ENCODE measurements around the gene KLK2. TPM values are rescaled to one million over a fixed set of nuclear protein-coding genes. Genes with fewer than 3 reads are reported as not detected.

The KLK2 gene
- total RNA-seq, 1 experiment from 2014 or later: not detected

- Histone ChIP-seq H3K4me2 (ENCODE audit: low read length) (no peak overlapping the region; the same call in 1 of the 2 replicates), H3K27ac (ENCODE audit: low read length) (no peak overlapping the region), H3K9me2 (replicated peaks; ENCODE audit: low read length) (no peaks in the 10 kb centered on the region), H3K9ac (ENCODE audit: low read length) (no peak overlapping the region), H3K79me2 (ENCODE audit: low read length) (no peaks in the 10 kb centered on the region), H3K4me3 (ENCODE audit: low read length) (no peak overlapping the region), H3K36me3 (ENCODE audit: low read depth, low read length) (no peaks in the 10 kb centered on the region), H3K27me3 (ENCODE audit: low read length) (no peaks in the 10 kb centered on the region), H4K20me1 (ENCODE audit: low read length) (no peaks in the 10 kb centered on the region), H3F3A (ENCODE audit: low read length, unreplicated experiment) (no peaks in the 10 kb centered on the region), H3K4me1 (ENCODE audit: insufficient read depth, low read length) (peaks cover 13% of the 10 kb centered on the region), H3K9me3 (ENCODE audit: low read length) (no peaks in the 10 kb centered on the region), H2AFZ (ENCODE audit: low read length) (no peak overlapping the region)
- BruUV-seq (replicated peaks): no TSS peak
- TF ChIP-seq EZH2 (IDR thresholded peaks at IDR 0.05; ENCODE audit: low read length, unreplicated experiment) (no peak), EZH2phosphoT487 (IDR thresholded peaks at IDR 0.05; ENCODE audit: borderline replicate concordance, low read length) (no peak)
- TF ChIP-seq, protein P1, sequence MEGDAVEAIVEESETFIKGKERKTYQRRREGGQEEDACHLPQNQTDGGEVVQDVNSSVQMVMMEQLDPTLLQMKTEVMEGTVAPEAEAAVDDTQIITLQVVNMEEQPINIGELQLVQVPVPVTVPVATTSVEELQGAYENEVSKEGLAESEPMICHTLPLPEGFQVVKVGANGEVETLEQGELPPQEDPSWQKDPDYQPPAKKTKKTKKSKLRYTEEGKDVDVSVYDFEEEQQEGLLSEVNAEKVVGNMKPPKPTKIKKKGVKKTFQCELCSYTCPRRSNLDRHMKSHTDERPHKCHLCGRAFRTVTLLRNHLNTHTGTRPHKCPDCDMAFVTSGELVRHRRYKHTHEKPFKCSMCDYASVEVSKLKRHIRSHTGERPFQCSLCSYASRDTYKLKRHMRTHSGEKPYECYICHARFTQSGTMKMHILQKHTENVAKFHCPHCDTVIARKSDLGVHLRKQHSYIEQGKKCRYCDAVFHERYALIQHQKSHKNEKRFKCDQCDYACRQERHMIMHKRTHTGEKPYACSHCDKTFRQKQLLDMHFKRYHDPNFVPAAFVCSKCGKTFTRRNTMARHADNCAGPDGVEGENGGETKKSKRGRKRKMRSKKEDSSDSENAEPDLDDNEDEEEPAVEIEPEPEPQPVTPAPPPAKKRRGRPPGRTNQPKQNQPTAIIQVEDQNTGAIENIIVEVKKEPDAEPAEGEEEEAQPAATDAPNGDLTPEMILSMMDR (conservative IDR thresholded peaks at IDR 0.05; ENCODE audit: low read depth, low read length): no peak
- intact Hi-C loops (cut with micrococcal nuclease): no loop called here
- ATAC-seq: peak; percentile 87
- CTCF ChIA-PET: no interaction called here
- POLR2A ChIA-PET (ENCODE audit: unreplicated experiment): interaction anchor here (0.6 kb wide), 1 partner anchor 376 kb away, joined by 3 read pairs; no protein-coding TSS in a partner anchor
- DNase-seq: peak; percentile 75
Observed at GRCh38 chr19:50896591-50897190, 23.5 kb downstream of the KLK2 start.

GRCh38 chr19:50897191-50897607 lies 24.0 kb downstream of the KLK2 start:
- Histone ChIP-seq H3K4me2 (ENCODE audit: low read length) (no peak overlapping the region; the same call in 1 of the 2 replicates), H2AFZ (ENCODE audit: low read length) (no peak overlapping the region), H3K27me3 (ENCODE audit: low read length) (0 out of 2 replicates have a peak, but pooled peaks cover under 1% of the 10 kb centered on the region), H3K9me2 (replicated peaks; ENCODE audit: low read length) (no peaks in the 10 kb centered on the region), H3K4me3 (ENCODE audit: low read length) (no peak overlapping the region), H4K20me1 (ENCODE audit: low read length) (no peaks in the 10 kb centered on the region), H3K27ac (ENCODE audit: low read length) (no peak overlapping the region), H3K9ac (ENCODE audit: low read length) (no peak overlapping the region), H3K36me3 (ENCODE audit: low read depth, low read length) (no peaks in the 10 kb centered on the region), H3K4me1 (ENCODE audit: insufficient read depth, low read length) (peaks cover 13% of the 10 kb centered on the region), H3K79me2 (ENCODE audit: low read length) (no peaks in the 10 kb centered on the region), H3K9me3 (ENCODE audit: low read length) (no peaks in the 10 kb centered on the region), H3F3A (ENCODE audit: low read length, unreplicated experiment) (no peaks in the 10 kb centered on the region)
- DNase-seq (no peak), ATAC-seq (no peak)
- POLR2A ChIA-PET (ENCODE audit: unreplicated experiment): interaction anchor here (0.6 kb wide), 1 partner anchor 375 kb away, joined by 3 read pairs; no protein-coding TSS in a partner anchor
- TF ChIP-seq, protein P1 (conservative IDR thresholded peaks at IDR 0.05; ENCODE audit: low read depth, low read length): no peak
- TF ChIP-seq EZH2 (IDR thresholded peaks at IDR 0.05; ENCODE audit: low read length, unreplicated experiment) (no peak), EZH2phosphoT487 (IDR thresholded peaks at IDR 0.05; ENCODE audit: borderline replicate concordance, low read length) (no peak)
- intact Hi-C loops (cut with micrococcal nuclease): no loop called here
- CTCF ChIA-PET: no interaction called here
- no TSS peak for BruUV-seq (replicated peaks)

- TF ChIP-seq, protein P1 (conservative IDR thresholded peaks at IDR 0.05; ENCODE audit: low read depth, low read length): peak; percentile 53
- no peak for TF ChIP-seq EZH2 (IDR thresholded peaks at IDR 0.05; ENCODE audit: low read length, unreplicated experiment)
- TF ChIP-seq EZH2phosphoT487 (IDR thresholded peaks at IDR 0.05; ENCODE audit: borderline replicate concordance, low read length): no peak
- Histone ChIP-seq H4K20me1 (ENCODE audit: low read length) (no peaks in the 10 kb centered on the region), H3K4me1 (ENCODE audit: insufficient read depth, low read length) (peaks cover 13% of the 10 kb centered on the region), H3K4me2 (ENCODE audit: low read length) (no peak overlapping the region), H3K36me3 (ENCODE audit: low read depth, low read length) (no peaks in the 10 kb centered on the region), H3K27ac (ENCODE audit: low read length) (no peak overlapping the region), H3K9me3 (ENCODE audit: low read length) (no peaks in the 10 kb centered on the region), H3K27me3 (ENCODE audit: low read length) (0 out of 2 replicates have a peak, but pooled peaks cover 5% of the 10 kb centered on the region), H3K9me2 (replicated peaks; ENCODE audit: low read length) (no peaks in the 10 kb centered on the region), H3F3A (ENCODE audit: low read length, unreplicated experiment) (no peaks in the 10 kb centered on the region), H3K9ac (ENCODE audit: low read length) (no peak overlapping the region), H2AFZ (ENCODE audit: low read length) (no peak overlapping the region), H3K4me3 (ENCODE audit: low read length) (no peak overlapping the region), H3K79me2 (ENCODE audit: low read length) (no peaks in the 10 kb centered on the region)
- peak; percentile 45; the same call in 1 of the 2 replicates for ATAC-seq
- intact Hi-C loops (cut with micrococcal nuclease): no loop called here
- POLR2A ChIA-PET (ENCODE audit: unreplicated experiment): no interaction called here
- peak; percentile 48 for DNase-seq
- CTCF ChIA-PET: no interaction called here
- no TSS peak for BruUV-seq (replicated peaks)
Observed at GRCh38 chr19:50897612-50898011, 24.4 kb downstream of the KLK2 start.
